HG03045 (cell line): ENCODE data around the gene PARD3.

Experiments
- ATAC-seq: cut with Tn5 transposase; IDR thresholded peaks from one replicate; pipeline ENCODE4 v1.9.1; 2021; ENCODE audit warnings: mild to moderate bottlenecking, moderate library complexity; ENCODE audit not compliant: unreplicated experiment

PARD3 gene

GRCh38 chr10:34520084-34520483 lies 295.0 kb downstream of the PARD3 start:
- no peak for ATAC-seq

- no peak for ATAC-seq
Measured at GRCh38 chr10:34514290-34514689, 300.8 kb downstream of the PARD3 start.

GRCh38 chr10:34513636-34514035 lies 301.5 kb downstream of the PARD3 start:
- no peak for ATAC-seq

GRCh38 chr10:34507217-34507616 lies 307.9 kb downstream of the PARD3 start:
- no peak for ATAC-seq

- no peak for ATAC-seq
Measured at GRCh38 chr10:34506786-34507185, 308.3 kb downstream of the PARD3 start.

- no peak for ATAC-seq
Measured at GRCh38 chr10:34505338-34505737, 309.8 kb downstream of the PARD3 start.

GRCh38 chr10:34504534-34504933 lies 310.6 kb downstream of the PARD3 start:
- ATAC-seq: no peak

GRCh38 chr10:34503704-34504103 lies 311.4 kb downstream of the PARD3 start:
- no peak for ATAC-seq

- ATAC-seq: no peak
Measured at GRCh38 chr10:34499612-34500279, 315.4 kb downstream of the PARD3 start.

- ATAC-seq: no peak
Measured at GRCh38 chr10:34498821-34499220, 316.3 kb downstream of the PARD3 start.

GRCh38 chr10:34495938-34496337 lies 319.2 kb downstream of the PARD3 start:
- no peak for ATAC-seq

GRCh38 chr10:34494012-34494411 lies 321.1 kb downstream of the PARD3 start:
- ATAC-seq: no peak

GRCh38 chr10:34492081-34492480 lies 323.0 kb downstream of the PARD3 start:
- no peak for ATAC-seq

- no peak for ATAC-seq
Measured at GRCh38 chr10:34491678-34492077, 323.4 kb downstream of the PARD3 start.

- no peak for ATAC-seq
Measured at GRCh38 chr10:34489973-34490745, 324.9 kb downstream of the PARD3 start.

- no peak for ATAC-seq
Measured at GRCh38 chr10:34489411-34489810, 325.7 kb downstream of the PARD3 start.

- no peak for ATAC-seq
Measured at GRCh38 chr10:34488476-34489130, 326.5 kb downstream of the PARD3 start.

- ATAC-seq: no peak
Measured at GRCh38 chr10:34486008-34486407, 329.1 kb downstream of the PARD3 start.

GRCh38 chr10:34484164-34484563 lies 330.9 kb downstream of the PARD3 start:
- no peak for ATAC-seq

GRCh38 chr10:34480345-34480744 lies 334.8 kb downstream of the PARD3 start:
- no peak for ATAC-seq

GRCh38 chr10:34479520-34480179 lies 335.4 kb downstream of the PARD3 start:
- no peak for ATAC-seq
